ENCODE data around the gene IQSEC3. TPM values are rescaled to one million over a fixed set of nuclear protein-coding genes. Genes with fewer than 3 reads are reported as not detected.

The IQSEC3 gene
- total and polyA plus RNA-seq, 4 donors, result 0.29 to 7.5 (median 1.5) TPM

GRCh38 chr12:153080-153746 is 86.6 kb downstream of the IQSEC3 start:
- WGBS, 2 donors, result 13 to 16% methylated on average over 11 of the region's 11 CpGs
- DNase-seq, result peak; percentile 39 to 50 (median 50)

GRCh38 chr12:154058-154457 is 87.5 kb downstream of the IQSEC3 start:
- TF ChIP-seq CTCF (IDR thresholded peaks at IDR 0.05; ENCODE audit: control extremely low read depth, extremely low read depth), result no peak
- WGBS, 2 donors, result 87 to 93% methylated on average over 12 of the region's 12 CpGs
- H3K27me3 ChIP-seq (ENCODE audit: control insufficient read depth in 3 of 3, insufficient read depth in 3 of 3, low read length in 2 of 3), result peaks cover 0 to 3% (median 0%) of the 10 kb centered on the region in 3 donors
- H3K27ac ChIP-seq (ENCODE audit: low read depth in 1 of 2, low read length in 1 of 2), result no peak overlapping the region
- DNase-seq (no peak), ATAC-seq (ENCODE audit: insufficient read depth, low FRiP score) (no peak)
- no peak overlapping the region for H3K4me3 ChIP-seq
- no peak overlapping the region for H3K9ac ChIP-seq (ENCODE audit: insufficient read depth in 1 of 2, low read length in 2 of 2)
- no peaks in the 10 kb centered on the region for H3K4me1 ChIP-seq (ENCODE audit: control insufficient read depth in 5 of 5, insufficient read depth in 5 of 5, low read length in 5 of 5)
- H3K9me3 ChIP-seq (ENCODE audit: control insufficient read depth in 4 of 4, insufficient read depth in 3 of 4, low read length in 3 of 4), result no peaks in the 10 kb centered on the region
- no peaks in the 10 kb centered on the region for H3K36me3 ChIP-seq (ENCODE audit: control insufficient read depth in 4 of 4, insufficient read depth in 4 of 4, low read length in 4 of 4)

More at GRCh38 chr12:153080-153746, 86.6 kb downstream of the IQSEC3 start:
- TF ChIP-seq CTCF (IDR thresholded peaks at IDR 0.05; ENCODE audit: control extremely low read depth, extremely low read depth), result no peak
- no peak overlapping the region for H3K27ac ChIP-seq (ENCODE audit: low read depth in 1 of 2, low read length in 1 of 2)
- no peak overlapping the region for H3K9ac ChIP-seq (ENCODE audit: insufficient read depth in 1 of 2, low read length in 2 of 2)
- no peak overlapping the region for H3K4me3 ChIP-seq
- peak; percentile 56 for ATAC-seq (ENCODE audit: insufficient read depth, low FRiP score)
- no peaks in the 10 kb centered on the region for H3K9me3 ChIP-seq (ENCODE audit: control insufficient read depth in 4 of 4, insufficient read depth in 3 of 4, low read length in 3 of 4)
- peaks cover 0 to 10% (median 0%) of the 10 kb centered on the region in 3 donors for H3K27me3 ChIP-seq (ENCODE audit: control insufficient read depth in 3 of 3, insufficient read depth in 3 of 3, low read length in 2 of 3)
- no peaks in the 10 kb centered on the region for H3K4me1 ChIP-seq (ENCODE audit: control insufficient read depth in 5 of 5, insufficient read depth in 5 of 5, low read length in 5 of 5)
- H3K36me3 ChIP-seq (ENCODE audit: control insufficient read depth in 4 of 4, insufficient read depth in 4 of 4, low read length in 4 of 4), result no peaks in the 10 kb centered on the region

GRCh38 chr12:155006-155405 is 88.4 kb downstream of the IQSEC3 start:
- Histone ChIP-seq H3K27ac (ENCODE audit: low read depth in 1 of 2, low read length in 1 of 2) (no peak overlapping the region), H3K9me3 (ENCODE audit: control insufficient read depth in 4 of 4, insufficient read depth in 3 of 4, low read length in 3 of 4) (no peaks in the 10 kb centered on the region), H3K27me3 (ENCODE audit: control insufficient read depth in 3 of 3, insufficient read depth in 3 of 3, low read length in 2 of 3) (no peaks in the 10 kb centered on the region), H3K9ac (ENCODE audit: insufficient read depth in 1 of 2, low read length in 2 of 2) (no peak overlapping the region), H3K4me1 (ENCODE audit: control insufficient read depth in 5 of 5, insufficient read depth in 5 of 5, low read length in 5 of 5) (no peaks in the 10 kb centered on the region), H3K4me3 (no peak overlapping the region), H3K36me3 (ENCODE audit: control insufficient read depth in 4 of 4, insufficient read depth in 4 of 4, low read length in 4 of 4) (no peaks in the 10 kb centered on the region)
- DNase-seq, result no peak
- 81 to 90% methylated on average over 9 of the region's 9 CpGs for WGBS, 2 donors
- no peak for TF ChIP-seq CTCF (IDR thresholded peaks at IDR 0.05; ENCODE audit: control extremely low read depth, extremely low read depth)
- ATAC-seq (ENCODE audit: insufficient read depth, low FRiP score), result no peak

- no peaks in the 10 kb centered on the region for H3K27me3 ChIP-seq (ENCODE audit: control insufficient read depth in 3 of 3, insufficient read depth in 3 of 3, low read length in 2 of 3)
- DNase-seq (no peak), ATAC-seq (ENCODE audit: insufficient read depth, low FRiP score) (no peak)
- no peak overlapping the region for H3K4me3 ChIP-seq
- no peak for TF ChIP-seq CTCF (IDR thresholded peaks at IDR 0.05; ENCODE audit: control extremely low read depth, extremely low read depth)
- no peak overlapping the region for H3K27ac ChIP-seq (ENCODE audit: low read depth in 1 of 2, low read length in 1 of 2)
- 84 to 85% methylated on average over 8 of the region's 8 CpGs for WGBS, 2 donors
- no peaks in the 10 kb centered on the region for H3K9me3 ChIP-seq (ENCODE audit: control insufficient read depth in 4 of 4, insufficient read depth in 3 of 4, low read length in 3 of 4)
- no peak overlapping the region for H3K9ac ChIP-seq (ENCODE audit: insufficient read depth in 1 of 2, low read length in 2 of 2)
- H3K36me3 ChIP-seq (ENCODE audit: control insufficient read depth in 4 of 4, insufficient read depth in 4 of 4, low read length in 4 of 4), result no peaks in the 10 kb centered on the region
- no peaks in the 10 kb centered on the region for H3K4me1 ChIP-seq (ENCODE audit: control insufficient read depth in 5 of 5, insufficient read depth in 5 of 5, low read length in 5 of 5)
Observed at GRCh38 chr12:155646-156045, 89.1 kb downstream of the IQSEC3 start.
